Measurements from ENCODE around the gene PTCHD1. TPM values are rescaled to one million over a fixed set of nuclear protein-coding genes. Genes with fewer than 3 reads are reported as not detected.

Gene PTCHD1
- total RNA-seq, 1 experiment from 2014 or later, result 4.2 TPM

- Mint-ChIP-seq H3K4me3 (no peak overlapping the region), H3K36me3 (peaks cover 5% of the 10 kb centered on the region; the same call in 1 of the 2 replicates), H3K27ac (peak overlapping the region; percentile 63), H3K4me1 (peaks cover 17% of the 10 kb centered on the region), H3K9me3 (no peaks in the 10 kb centered on the region), H3K27me3 (ENCODE audit: low read depth) (no peaks in the 10 kb centered on the region)
- ChIA-PET CTCF (no interaction called here), POLR2A (no interaction called here)
- no peak for TF ChIP-seq RORB (CRISPR knock-in tag; IDR thresholded peaks at IDR 0.05)
- no peak for TF ChIP-seq STAT6 (CRISPR knock-in tag; conservative IDR thresholded peaks at IDR 0.05; ENCODE audit: low read depth)
- ATAC-seq (peak; percentile 65), DNase-seq (ENCODE audit: low spot score) (peak; percentile 11)
Measured at GRCh38 chrX:23389196-23389792, 54.6 kb downstream of the PTCHD1 start.

- no peak for TF ChIP-seq ZSCAN18 (CRISPR knock-in tag; IDR thresholded peaks at IDR 0.05)
- no peak for TF ChIP-seq CREB1 (CRISPR knock-in tag; IDR thresholded peaks at IDR 0.05)
- TF ChIP-seq ZNF121 (CRISPR knock-in tag; IDR thresholded peaks at IDR 0.05), result no peak
- no peak for TF ChIP-seq SOX15 (CRISPR knock-in tag; IDR thresholded peaks at IDR 0.05)
- TF ChIP-seq IRF2 (CRISPR knock-in tag; IDR thresholded peaks at IDR 0.05; ENCODE audit: borderline replicate concordance, low read depth), result no peak
- Mint-ChIP-seq H3K4me1 (peaks cover 17% of the 10 kb centered on the region), H3K27me3 (ENCODE audit: low read depth) (no peaks in the 10 kb centered on the region), H3K27ac (no peak overlapping the region), H3K36me3 (peaks cover 5% of the 10 kb centered on the region; the same call in 1 of the 2 replicates), H3K4me3 (no peak overlapping the region), H3K9me3 (no peaks in the 10 kb centered on the region)
- ChIA-PET CTCF (no interaction called here), POLR2A (no interaction called here)
- no peak for ATAC-seq
- DNase-seq (ENCODE audit: low spot score), result no peak
Measured at GRCh38 chrX:23390979-23391378, 56.3 kb downstream of the PTCHD1 start.

- no peaks in the 10 kb centered on the region for H3K9me3 Mint-ChIP-seq
- POLR2A ChIA-PET, result no interaction called here
- ATAC-seq (no peak), DNase-seq (ENCODE audit: low spot score) (no peak)
- no peak overlapping the region for H3K27ac Mint-ChIP-seq
- peaks cover 17% of the 10 kb centered on the region for H3K4me1 Mint-ChIP-seq
- H3K4me3 Mint-ChIP-seq, result no peak overlapping the region
- CTCF ChIA-PET, result no interaction called here
- no peaks in the 10 kb centered on the region for H3K27me3 Mint-ChIP-seq (ENCODE audit: low read depth)
- peaks cover 5% of the 10 kb centered on the region; the same call in 1 of the 2 replicates for H3K36me3 Mint-ChIP-seq
- TF ChIP-seq ERG (CRISPR knock-in tag; IDR thresholded peaks at IDR 0.05) (no peak), ZBTB21 (CRISPR knock-in tag; IDR thresholded peaks at IDR 0.05; ENCODE audit: borderline replicate concordance) (no peak), TP53 (CRISPR knock-in tag; IDR thresholded peaks at IDR 0.05) (no peak), PRDM15 (CRISPR knock-in tag; IDR thresholded peaks at IDR 0.05) (no peak), CTCF (IDR thresholded peaks at IDR 0.05) (no peak), PREB (CRISPR knock-in tag; IDR thresholded peaks at IDR 0.05; ENCODE audit: borderline replicate concordance) (no peak), ZNF423 (CRISPR knock-in tag; IDR thresholded peaks at IDR 0.05) (no peak), ESRRA (CRISPR knock-in tag; IDR thresholded peaks at IDR 0.05; ENCODE audit: borderline replicate concordance) (no peak), ZNF416 (CRISPR knock-in tag; IDR thresholded peaks at IDR 0.05) (no peak), JAZF1 (CRISPR knock-in tag; IDR thresholded peaks at IDR 0.05) (no peak), CBFB (CRISPR knock-in tag; IDR thresholded peaks at IDR 0.05; ENCODE audit: low read depth) (no peak), NR2C2 (CRISPR knock-in tag; IDR thresholded peaks at IDR 0.05) (no peak), MLX (CRISPR knock-in tag; IDR thresholded peaks at IDR 0.05) (no peak)
Measured at GRCh38 chrX:23392195-23392594, 57.5 kb downstream of the PTCHD1 start.
